SK-N-SH (cell line): ENCODE measurements around the gene CLPTM1L. TPM values are rescaled to one million over a fixed set of nuclear protein-coding genes. Genes with fewer than 3 reads are reported as not detected.
"Not testable (repeated sequence)": the region's sequence is repeated elsewhere in the genome, so short reads cannot be mapped to it uniquely, and the experiment has no call there.

ENCODE experiments used
- CTCF ChIA-PET: fragments of 300-600, 350-600 bp; formaldehyde crosslinking; extraction: SDS; loops from one replicate; lab custom pipeline; 2021; lab: Yijun Ruan, JAX
- POLR2A ChIA-PET: fragments of 350-600 bp; sonication (Branson Sonifier 250); formaldehyde crosslinking; extraction: SDS; loops from one replicate; lab custom pipeline; 2020; ENCODE audit warnings: antibody characterized with exemption, inconsistent platforms; lab: Yijun Ruan, JAX
- DNase-seq: peaks from one replicate; pipeline ENCODE4 v3.0.0; 2012
- H2AFZ ChIP-seq: fragments of 200-600 bp; sonication (generic); 2 replicates; pipeline ENCODE4 v1.8.1; 2016; ENCODE audit warnings: antibody characterized with exemption, mild to moderate bottlenecking, low read depth
- H3F3A ChIP-seq: fragments of 200-600 bp; sonication (generic); replicated peaks from 2 replicates; pipeline ENCODE3; 2016; ENCODE audit warnings: antibody characterized with exemption, mild to moderate bottlenecking; ENCODE audit not compliant: insufficient read depth
- H3K27ac ChIP-seq, 2 experiments: fragments of 200-500 bp in 1 of 2; fragments of 200-600 bp in 1 of 2; sonication (Bioruptor generic) in 1 of 2; sonication (generic), shearing (Covaris generic) in 1 of 2; 2 replicates each; pipeline versions ENCODE4 v1.5.1 to v1.6.1; 2014 to 2016; ENCODE audit warnings: low read depth in 2 of 2, inconsistent platforms in 1 of 2, low read length in 1 of 2, mild to moderate bottlenecking in 1 of 2, mixed read lengths in 1 of 2
- H3K27me3 ChIP-seq: fragments of 200-600 bp; sonication (generic), shearing (Covaris generic); 2 replicates; pipeline ENCODE4 v1.6.1; 2016; ENCODE audit warnings: mixed run types; ENCODE audit not compliant: insufficient read depth
- H3K36me3 ChIP-seq, 2 experiments: fragments of 200-500 bp in 1 of 2; fragments of 200-600 bp in 1 of 2; sonication (Bioruptor generic) in 1 of 2; sonication (generic) in 1 of 2; replicated peaks in 1 of 2; 2 replicates each; pipeline versions ENCODE3 to v1.5.1; 2014 to 2016; ENCODE audit warnings: low read length in 1 of 2, mild to moderate bottlenecking in 1 of 2; ENCODE audit not compliant: insufficient read depth in 2 of 2, control insufficient read depth in 1 of 2
- H3K4me1 ChIP-seq, 2 experiments: fragments of 200-500 bp in 1 of 2; fragments of 200-600 bp in 1 of 2; sonication (Bioruptor generic) in 1 of 2; sonication (generic), shearing (Covaris generic) in 1 of 2; 2 replicates each; pipeline versions ENCODE4 v1.5.1 to v1.6.1; 2014 to 2016; ENCODE audit warnings: low read depth in 1 of 2, low read length in 1 of 2, mixed run types in 1 of 2; ENCODE audit not compliant: insufficient read depth in 2 of 2, control insufficient read depth in 1 of 2
- H3K4me2 ChIP-seq: fragments of 200-600 bp; sonication (generic), shearing (Covaris generic); 2 replicates; pipeline ENCODE4 v1.6.1; 2017; ENCODE audit warnings: mixed run types
- H3K4me3 ChIP-seq, 2 experiments: fragments of 200-500 bp in 1 of 2; fragments of 200-600 bp in 1 of 2; sonication (Bioruptor generic) in 1 of 2; sonication (generic), shearing (Covaris generic) in 1 of 2; 2 replicates each; pipeline versions ENCODE4 v1.5.1 to v1.8.1; 2014 to 2016; ENCODE audit warnings: low read depth in 2 of 2, inconsistent platforms in 1 of 2, low read length in 1 of 2, mild to moderate bottlenecking in 1 of 2, mixed read lengths in 1 of 2, moderate library complexity in 1 of 2
- H3K79me2 ChIP-seq: fragments of 200-600 bp; sonication (generic); 2 replicates; pipeline ENCODE4 v1.8.1; 2017; ENCODE audit warnings: mild to moderate bottlenecking; ENCODE audit not compliant: insufficient read depth
- H3K9ac ChIP-seq: fragments of 200-600 bp; sonication (generic); 2 replicates; pipeline ENCODE4 v1.6.1; 2017; ENCODE audit warnings: mixed run types
- H3K9me2 ChIP-seq: fragments of 200-600 bp; sonication (generic); 2 replicates; pipeline ENCODE4 v1.6.1; 2017; ENCODE audit warnings: mixed run types
- H3K9me3 ChIP-seq: fragments of 200-600 bp; sonication (generic); 2 replicates; pipeline ENCODE4 v1.6.1; 2017; ENCODE audit warnings: mixed run types, mild to moderate bottlenecking, moderate library complexity
- H4K20me1 ChIP-seq: fragments of 200-600 bp; sonication (generic); 2 replicates; pipeline ENCODE4 v1.6.1; 2017; ENCODE audit warnings: mild to moderate bottlenecking, mixed run types; ENCODE audit not compliant: insufficient read depth
- CTCF ChIP-seq: fragments of 200-600 bp; sonication (generic); IDR thresholded peaks from 2 replicates; pipeline ENCODE4 v1.6.1; 2017; ENCODE audit warnings: antibody characterized with exemption, mild to moderate bottlenecking, moderate library complexity
- EP300 ChIP-seq, 2 experiments: IDR thresholded peaks; 2 replicates each; pipeline versions ENCODE4 v1.4.0 to v1.6.1; 2012; ENCODE audit warnings: borderline replicate concordance in 1 of 2, low read depth in 1 of 2, low read length in 1 of 2
- FOXJ3 ChIP-seq: sonication (generic); formaldehyde crosslinking; IDR thresholded peaks from 2 replicates; pipeline ENCODE4 v1.5.1; 2020; ENCODE audit warnings: mild to moderate bottlenecking, missing genetic modification reagents
- FOXM1 ChIP-seq: IDR thresholded peaks from 2 replicates; pipeline ENCODE4 v1.4.0; 2012; ENCODE audit warnings: low read depth, mild to moderate bottlenecking
- GABPA ChIP-seq: IDR thresholded peaks from 2 replicates; pipeline ENCODE4 v1.4.0; 2012; ENCODE audit warnings: low read depth, mild to moderate bottlenecking
- IRF3 ChIP-seq: fragments of 150-350 bp; IDR thresholded peaks from 2 replicates; pipeline ENCODE4 v1.6.1; 2016; ENCODE audit warnings: mild to moderate bottlenecking, low read depth, low read length
- MXI1 ChIP-seq: IDR thresholded peaks from 2 replicates; pipeline ENCODE4 v1.6.1; 2012; ENCODE audit warnings: mild to moderate bottlenecking, low read depth, low read length, improper control_type of control experiment
- NRF1 ChIP-seq: IDR thresholded peaks from 2 replicates; pipeline ENCODE4 v1.6.1; 2012; ENCODE audit warnings: low read depth, mild to moderate bottlenecking, low read length
- RCOR1 ChIP-seq: fragments of 150-350 bp; IDR thresholded peaks from 2 replicates; pipeline ENCODE4 v1.6.1; 2017; ENCODE audit warnings: antibody characterized with exemption, low read length
- TCF12 ChIP-seq: IDR thresholded peaks from 2 replicates; pipeline ENCODE4 v1.4.0; 2012
- USF2 ChIP-seq: fragments of 150-350 bp; IDR thresholded peaks from 2 replicates; pipeline ENCODE4 v1.6.1; 2017; ENCODE audit warnings: antibody characterized with exemption, low read length, low read depth, borderline replicate concordance
- ZBTB33 ChIP-seq: IDR thresholded peaks from 2 replicates; pipeline ENCODE4 v1.4.0; 2012; ENCODE audit warnings: low read depth, borderline replicate concordance
- whole genome bisulfite sequencing: methylation state at CpG from one replicate; pipeline ENCODE4 v1.1.6; 2017; ENCODE audit warnings: low lambda C conversion rate; 5-methylcytosine and 5-hydroxymethylcytosine counted together
- polyA plus RNA-seq, 3 experiments: library from polyadenylated mRNA; depleted of rRNA; stranded (reverse); fragments of >200 nt; gene quantifications; 2 replicates each; pipeline ENCODE4 v1.2.3, GENCODE V29; 2012

The CLPTM1L gene
- polyA plus RNA-seq, 1 of the 3 experiments (the other 2 are of a cell fraction): 202 TPM

GRCh38 chr5:1341863-1342262 lies 3.0 kb downstream of the CLPTM1L start (continued):
- TF ChIP-seq IRF3: no peak

- H2AFZ ChIP-seq, H3K27me3 ChIP-seq, CTCF ChIA-PET, POLR2A ChIA-PET, DNase-seq, H3K4me3 ChIP-seq, H3K9me2 ChIP-seq, H3F3A ChIP-seq, H3K27ac ChIP-seq, H3K4me2 ChIP-seq, H3K9me3 ChIP-seq, H3K4me1 ChIP-seq, H4K20me1 ChIP-seq, H3K9ac ChIP-seq: not testable (repeated sequence)
- Histone ChIP-seq H3K79me2 (peaks cover 41% of the 10 kb centered on the region), H3K36me3 (peaks cover 23 to 74% of the 10 kb centered on the region in 2 experiments)
- 98% methylated on average over 9 of the region's 17 CpGs for WGBS
These were observed 5.1 kb downstream of the CLPTM1L start for GRCh38 chr5:1339818-1340210.

GRCh38 chr5:1339139-1339817 lies 5.6 kb downstream of the CLPTM1L start:
- H3K4me1 ChIP-seq, H3K9me2 ChIP-seq, H4K20me1 ChIP-seq, H3K9ac ChIP-seq, H2AFZ ChIP-seq, H3K27me3 ChIP-seq, H3K4me2 ChIP-seq, H3K9me3 ChIP-seq, H3F3A ChIP-seq, POLR2A ChIA-PET, CTCF ChIA-PET, H3K27ac ChIP-seq, H3K4me3 ChIP-seq, DNase-seq: not testable (repeated sequence)
- 95% methylated on average over 4 of the region's 34 CpGs for WGBS
- peaks cover 41% of the 10 kb centered on the region for H3K79me2 ChIP-seq
- peaks cover 28 to 76% of the 10 kb centered on the region in 2 experiments for H3K36me3 ChIP-seq

- Histone ChIP-seq H3K79me2 (peaks cover 35% of the 10 kb centered on the region), H3K27me3 (no peaks in the 10 kb centered on the region), H4K20me1 (peaks cover 7% of the 10 kb centered on the region), H3K4me1 (peaks cover 0 to 5% of the 10 kb centered on the region in 2 experiments; a peak in 2 of 4 replicates), H3K27ac (no peak overlapping the region), H3F3A (no peaks in the 10 kb centered on the region), H2AFZ (no peak overlapping the region), H3K4me2 (no peak overlapping the region), H3K9me2 (no peaks in the 10 kb centered on the region), H3K9ac (no peak overlapping the region), H3K4me3 (no peak overlapping the region), H3K36me3 (peaks cover 32 to 80% of the 10 kb centered on the region in 2 experiments), H3K9me3 (no peaks in the 10 kb centered on the region)
- WGBS: 96% methylated on average over 22 of the region's 22 CpGs
- POLR2A ChIA-PET: no interaction called here
- DNase-seq: no peak
- CTCF ChIA-PET: no interaction called here
- TF ChIP-seq USF2 (no peak), RCOR1 (no peak), ZBTB33 (no peak), NRF1 (no peak), GABPA (no peak), MXI1 (no peak), FOXM1 (no peak), EP300 (IDR thresholded peaks at IDR 0.05; ENCODE audit: borderline replicate concordance in 1 of 2, low read depth in 1 of 2, low read length in 1 of 2) (no peak), FOXJ3 (no peak), TCF12 (no peak), CTCF (no peak)
These were observed 6.3 kb downstream of the CLPTM1L start for GRCh38 chr5:1338506-1339070.
